DMS53 treated with DMSO at 0.1 percent for 48 hours (cell line): Measurements from ENCODE around the gene OR8S1.

Experiments used
- DNase-seq: peaks from one replicate; lab custom pipeline; 2025; ENCODE audit not compliant: unreplicated experiment; lab: John Stamatoyannopoulos, UW

The OR8S1 gene

GRCh38 chr12:48553666-48554343 is 28.4 kb downstream of the OR8S1 start:
- peak; percentile 37 for DNase-seq

- no peak for DNase-seq
These were observed 31.2 kb downstream of the OR8S1 start for GRCh38 chr12:48556631-48557030.

DNA sequence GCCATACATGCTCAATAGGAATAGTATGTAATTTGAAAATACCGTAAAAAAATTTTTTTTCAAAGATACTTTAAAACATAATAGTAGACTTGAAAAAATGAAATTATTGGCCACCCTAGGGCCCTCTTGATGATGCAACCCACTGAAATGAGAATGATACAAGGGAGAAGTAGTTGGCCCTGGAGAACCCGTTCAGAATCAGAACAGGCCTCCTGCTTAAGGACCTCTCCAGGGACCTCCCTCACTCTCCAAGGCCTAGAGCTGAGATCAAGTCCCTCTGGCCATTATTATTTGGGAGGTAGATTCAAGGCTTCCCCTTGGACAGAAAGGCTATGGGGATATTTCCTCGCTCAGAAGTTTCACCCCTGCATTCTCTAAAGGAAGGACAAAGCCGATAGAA is 32.5 kb downstream of the OR8S1 start:
- no peak for DNase-seq

DNA sequence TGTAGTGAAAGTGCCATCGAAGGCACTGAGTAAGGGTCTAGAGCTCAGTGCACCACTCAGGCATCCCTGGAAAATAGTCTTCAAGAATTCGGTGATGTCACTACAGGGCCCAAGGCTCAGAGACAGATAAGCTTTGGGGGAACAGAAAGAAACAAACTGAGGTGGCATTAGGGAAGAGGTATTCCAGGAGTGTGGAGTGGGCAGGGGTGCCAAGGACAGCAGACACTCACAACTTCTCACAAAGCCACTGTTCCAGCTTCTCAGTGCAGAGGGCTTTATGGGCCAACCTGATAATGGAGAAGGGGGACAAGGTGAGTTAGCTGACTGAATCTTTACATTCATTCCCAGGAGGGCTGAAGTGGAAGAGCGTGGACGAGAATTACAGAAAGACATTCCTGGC is 42.3 kb downstream of the OR8S1 start:
- no peak for DNase-seq

DNA sequence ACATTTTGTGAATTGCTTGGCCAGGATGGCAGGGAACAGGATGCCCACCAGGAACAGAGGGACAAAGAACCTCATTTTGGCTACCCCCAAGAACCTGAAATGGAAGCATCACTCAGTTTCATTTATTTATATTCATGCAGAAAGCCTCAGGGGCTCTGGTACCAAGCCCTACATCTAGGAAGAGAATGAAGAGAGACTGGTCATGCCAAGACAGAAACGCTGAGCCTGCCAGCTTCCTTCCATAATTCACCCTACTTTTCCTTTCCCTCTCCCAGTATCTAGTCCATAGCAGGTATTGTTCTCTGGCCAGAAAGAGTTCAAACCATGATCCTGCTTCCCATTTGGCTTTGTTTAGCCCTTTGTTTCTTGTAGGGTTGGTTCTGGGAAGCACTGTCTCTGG is 44.5 kb downstream of the OR8S1 start, which contains the start of gene LALBA:
TSS of gene LALBA (minus strand) at position 101 of the 400 bp plus-strand sequence. CDS start at position 75, 26 bp downstream.
- DNase-seq = no peak

- no peak for DNase-seq
These were observed 46.9 kb downstream of the OR8S1 start for GRCh38 chr12:48572326-48572725.
